HL-60 (cell line): Measurements from ENCODE around the gene RRP15.

Experiments used
- DNase-seq, 2 experiments: peaks; one replicate each; pipeline ENCODE4 v3.0.0-alpha.2; 2010 to 2020; ENCODE audit warnings: low read depth in 1 of 2, low spot score in 1 of 2
- H3K27ac ChIP-seq: fragments of 250-450 bp; sonication (Bioruptor Pico); replicated peaks from 2 replicates; pipeline ENCODE4 v1.5.1; 2020; ENCODE audit warnings: mild to moderate bottlenecking, moderate library complexity
- H3K27me3 ChIP-seq: fragments of 250-450 bp; sonication (Bioruptor Pico); 2 replicates; pipeline ENCODE4 v1.5.1; 2021; ENCODE audit warnings: mild to moderate bottlenecking, moderate library complexity; ENCODE audit not compliant: insufficient read depth, poor library complexity, severe bottlenecking
- H3K4me3 ChIP-seq: replicated peaks from 2 replicates; pipeline ENCODE4 v1.5.1; 2011; ENCODE audit warnings: mild to moderate bottlenecking, control low read depth, low read length; ENCODE audit not compliant: insufficient read depth
- CTCF ChIP-seq: IDR thresholded peaks from one replicate; pipeline ENCODE4 v1.5.1; 2011; ENCODE audit warnings: low read length, control low read depth, inconsistent platforms; ENCODE audit not compliant: insufficient read depth
- GABPA ChIP-seq: IDR thresholded peaks from 2 replicates; pipeline ENCODE4 v1.6.1; 2012; ENCODE audit warnings: low read depth
- POLR2AphosphoS5 ChIP-seq: IDR thresholded peaks from 2 replicates; pipeline ENCODE4 v1.6.1; 2012; ENCODE audit warnings: low read depth
- SPI1 ChIP-seq: IDR thresholded peaks from 2 replicates; pipeline ENCODE4 v1.6.1; 2012; ENCODE audit warnings: low read depth, mild to moderate bottlenecking, borderline replicate concordance
- TF ChIP-seq, protein P1 (sequence below): IDR thresholded peaks from 2 replicates; pipeline ENCODE4 v1.6.1; 2012; ENCODE audit warnings: low read depth; ENCODE audit not compliant: insufficient replicate concordance

Gene RRP15

DNA sequence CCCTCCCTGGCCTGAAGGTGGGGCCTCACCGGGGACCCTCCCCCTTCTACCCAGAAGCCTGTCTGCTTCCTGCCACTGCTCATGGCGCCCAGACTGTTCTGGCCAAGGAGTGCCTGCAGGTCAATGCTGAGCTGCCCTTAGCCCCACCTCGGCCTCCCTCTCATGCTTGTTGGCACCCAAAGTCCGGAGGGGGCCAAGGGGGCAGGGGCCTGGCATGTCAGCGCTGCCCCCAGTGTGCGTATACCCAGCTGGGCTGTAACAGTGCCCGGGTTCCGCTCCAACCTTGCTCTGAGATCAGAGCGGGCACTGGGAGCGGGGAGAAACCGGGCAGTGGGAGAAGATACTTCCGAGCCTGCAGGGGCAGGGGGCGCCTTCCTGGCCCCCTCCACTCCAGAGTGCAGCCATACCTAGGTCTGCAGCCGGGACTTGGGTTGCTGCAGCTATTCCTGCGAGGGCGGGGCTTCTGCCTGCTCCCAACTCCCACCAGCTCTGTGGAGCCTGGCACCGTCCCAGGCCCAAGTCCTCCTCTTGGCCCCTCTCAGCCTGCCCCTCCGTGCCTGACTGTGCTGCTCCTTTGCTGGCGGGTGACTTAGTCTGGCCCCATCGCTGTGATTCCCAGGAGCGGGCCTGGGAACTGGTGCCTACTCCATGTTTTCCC, 38.6 kb downstream of the RRP15 start:
- no peaks in the 10 kb centered on the region for H3K27me3 ChIP-seq
- TF ChIP-seq CTCF (no peak), SPI1 (no peak), GABPA (no peak), POLR2AphosphoS5 (no peak)
- TF ChIP-seq, protein P1, sequence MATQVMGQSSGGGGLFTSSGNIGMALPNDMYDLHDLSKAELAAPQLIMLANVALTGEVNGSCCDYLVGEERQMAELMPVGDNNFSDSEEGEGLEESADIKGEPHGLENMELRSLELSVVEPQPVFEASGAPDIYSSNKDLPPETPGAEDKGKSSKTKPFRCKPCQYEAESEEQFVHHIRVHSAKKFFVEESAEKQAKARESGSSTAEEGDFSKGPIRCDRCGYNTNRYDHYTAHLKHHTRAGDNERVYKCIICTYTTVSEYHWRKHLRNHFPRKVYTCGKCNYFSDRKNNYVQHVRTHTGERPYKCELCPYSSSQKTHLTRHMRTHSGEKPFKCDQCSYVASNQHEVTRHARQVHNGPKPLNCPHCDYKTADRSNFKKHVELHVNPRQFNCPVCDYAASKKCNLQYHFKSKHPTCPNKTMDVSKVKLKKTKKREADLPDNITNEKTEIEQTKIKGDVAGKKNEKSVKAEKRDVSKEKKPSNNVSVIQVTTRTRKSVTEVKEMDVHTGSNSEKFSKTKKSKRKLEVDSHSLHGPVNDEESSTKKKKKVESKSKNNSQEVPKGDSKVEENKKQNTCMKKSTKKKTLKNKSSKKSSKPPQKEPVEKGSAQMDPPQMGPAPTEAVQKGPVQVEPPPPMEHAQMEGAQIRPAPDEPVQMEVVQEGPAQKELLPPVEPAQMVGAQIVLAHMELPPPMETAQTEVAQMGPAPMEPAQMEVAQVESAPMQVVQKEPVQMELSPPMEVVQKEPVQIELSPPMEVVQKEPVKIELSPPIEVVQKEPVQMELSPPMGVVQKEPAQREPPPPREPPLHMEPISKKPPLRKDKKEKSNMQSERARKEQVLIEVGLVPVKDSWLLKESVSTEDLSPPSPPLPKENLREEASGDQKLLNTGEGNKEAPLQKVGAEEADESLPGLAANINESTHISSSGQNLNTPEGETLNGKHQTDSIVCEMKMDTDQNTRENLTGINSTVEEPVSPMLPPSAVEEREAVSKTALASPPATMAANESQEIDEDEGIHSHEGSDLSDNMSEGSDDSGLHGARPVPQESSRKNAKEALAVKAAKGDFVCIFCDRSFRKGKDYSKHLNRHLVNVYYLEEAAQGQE, result no peak
- H3K27ac ChIP-seq, result no peak overlapping the region
- no peak for DNase-seq
- no peak overlapping the region for H3K4me3 ChIP-seq

DNA sequence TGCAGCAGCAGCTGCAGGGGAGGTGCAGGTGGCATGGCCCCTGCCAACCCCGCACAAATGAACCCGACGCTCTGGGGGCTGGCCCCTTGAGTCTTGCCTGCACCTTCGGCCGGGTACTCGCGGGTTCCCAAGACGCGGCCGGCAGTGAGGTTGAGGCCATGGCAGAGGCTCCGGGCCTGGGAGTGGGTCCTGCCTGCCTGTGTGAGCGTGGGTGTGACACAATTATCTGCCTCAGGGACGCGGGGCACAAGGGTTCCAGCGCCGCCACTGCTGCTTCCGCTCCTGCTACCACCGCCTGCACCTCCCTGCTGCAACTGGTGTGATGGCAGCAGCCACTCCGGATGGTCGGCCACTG, 39.1 kb downstream of the RRP15 start:
- no peak for DNase-seq
- Histone ChIP-seq H3K27ac (no peak overlapping the region), H3K27me3 (no peaks in the 10 kb centered on the region), H3K4me3 (no peak overlapping the region)
- TF ChIP-seq POLR2AphosphoS5, result no peak
- TF ChIP-seq CTCF, result no peak
- TF ChIP-seq, protein P1, result no peak
- no peak for TF ChIP-seq SPI1
- TF ChIP-seq GABPA, result no peak

DNA sequence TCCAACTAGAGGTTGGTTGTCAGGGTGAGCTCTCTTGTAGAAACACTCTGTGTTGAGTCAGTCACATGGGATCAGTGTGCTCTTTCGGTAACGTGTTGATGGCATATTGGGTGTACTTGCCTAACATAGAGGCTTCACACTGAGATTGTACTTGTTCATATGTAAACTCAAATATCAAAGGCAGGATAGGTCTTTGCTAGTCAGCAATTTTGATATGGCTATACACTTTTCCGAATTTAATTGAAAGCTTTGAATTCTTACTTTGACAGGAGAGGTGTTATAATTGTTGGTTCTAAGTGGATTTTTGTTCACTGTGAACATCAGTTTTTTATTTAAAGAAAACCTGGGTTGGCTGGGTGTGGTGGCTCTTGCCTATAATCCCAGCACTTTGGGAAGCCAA, 43.7 kb downstream of the RRP15 start:
- H3K4me3 ChIP-seq, result no peak overlapping the region
- TF ChIP-seq CTCF (no peak), POLR2AphosphoS5 (no peak), SPI1 (no peak), GABPA (no peak)
- TF ChIP-seq, protein P1, result no peak
- DNase-seq, result no peak
- no peaks in the 10 kb centered on the region for H3K27me3 ChIP-seq
- no peak overlapping the region for H3K27ac ChIP-seq
